SHP77 (cell line): ENCODE results near the gene SLC25A42.
A peak's percentile ranks its signal among the peaks of the same experiment; 100 is the strongest.

Experiments used
- DNase-seq, 2 experiments: peaks; one replicate each; lab custom pipeline; 2025; lab: John Stamatoyannopoulos, UW

The SLC25A42 gene

GRCh38 chr19:19051478-19052213 lies 12.1 kb upstream of the SLC25A42 start:
- no peak for DNase-seq

- no peak for DNase-seq
These were observed 10.9 kb upstream of the SLC25A42 start for GRCh38 chr19:19052921-19053320.

- DNase-seq, result peak; percentile 58 to 62
These were observed 10.1 kb upstream of the SLC25A42 start for GRCh38 chr19:19053508-19054314.

GRCh38 chr19:19054315-19054938 lies 9.4 kb upstream of the SLC25A42 start:
- no peak for DNase-seq

GRCh38 chr19:19054939-19055440 lies 8.8 kb upstream of the SLC25A42 start:
- no peak for DNase-seq

GRCh38 chr19:19055701-19056100 lies 8.1 kb upstream of the SLC25A42 start:
- no peak for DNase-seq

- no peak for DNase-seq
These were observed 7.0 kb upstream of the SLC25A42 start for GRCh38 chr19:19056636-19057275.

- DNase-seq, result no peak
These were observed 6.5 kb upstream of the SLC25A42 start for GRCh38 chr19:19057317-19057716.

GRCh38 chr19:19057720-19058119 lies 6.1 kb upstream of the SLC25A42 start:
- no peak for DNase-seq

GRCh38 chr19:19059018-19059836 lies 4.6 kb upstream of the SLC25A42 start:
- no peak for DNase-seq

GRCh38 chr19:19059837-19060611 lies 3.8 kb upstream of the SLC25A42 start:
- peak; percentile 52 to 72 for DNase-seq

- DNase-seq, result peak; percentile 79 to 89
These were observed 2.3 kb upstream of the SLC25A42 start for GRCh38 chr19:19061506-19061905.

GRCh38 chr19:19062454-19063182 lies 1.2 kb upstream of the SLC25A42 start:
- DNase-seq, result peak in 1 of 2 experiments; percentile 56

- DNase-seq, result peak; percentile 66 to 69
These were observed 416 bp downstream of the SLC25A42 start for GRCh38 chr19:19064098-19064722.

- no peak for DNase-seq
These were observed 1.3 kb downstream of the SLC25A42 start for GRCh38 chr19:19064811-19065745.

- DNase-seq, result no peak
These were observed 3.7 kb downstream of the SLC25A42 start for GRCh38 chr19:19067276-19068072.
